ENCODE results near the gene MYO15A.

GRCh38 chr17:18218756-18219415 is 110.3 kb downstream of the MYO15A start:
- no peak for TF ChIP-seq CTCF (optimal IDR thresholded peaks at IDR 0.05 in 1 of 3, IDR thresholded peaks at IDR 0.05 in 1 of 3, conservative IDR thresholded peaks at IDR 0.05 in 1 of 3; ENCODE audit: extremely low read depth in 1 of 3, insufficient read depth in 2 of 3, low read length in 3 of 3)
- TF ChIP-seq EZH2 (IDR thresholded peaks at IDR 0.05; ENCODE audit: low read length): no peak

Measured in keratinocyte (primary cell).